HG03520 (cell line): Measurements from ENCODE around the gene COL6A2.
"Not testable (repeated sequence)": the region's sequence is repeated elsewhere in the genome, so short reads cannot be mapped to it uniquely, and the experiment has no call there.

Source experiments
- ATAC-seq: cut with Tn5 transposase; IDR thresholded peaks from one replicate; pipeline ENCODE4 v1.9.1; 2021; ENCODE audit warnings: mild to moderate bottlenecking, moderate library complexity; ENCODE audit not compliant: unreplicated experiment

Gene COL6A2

DNA sequence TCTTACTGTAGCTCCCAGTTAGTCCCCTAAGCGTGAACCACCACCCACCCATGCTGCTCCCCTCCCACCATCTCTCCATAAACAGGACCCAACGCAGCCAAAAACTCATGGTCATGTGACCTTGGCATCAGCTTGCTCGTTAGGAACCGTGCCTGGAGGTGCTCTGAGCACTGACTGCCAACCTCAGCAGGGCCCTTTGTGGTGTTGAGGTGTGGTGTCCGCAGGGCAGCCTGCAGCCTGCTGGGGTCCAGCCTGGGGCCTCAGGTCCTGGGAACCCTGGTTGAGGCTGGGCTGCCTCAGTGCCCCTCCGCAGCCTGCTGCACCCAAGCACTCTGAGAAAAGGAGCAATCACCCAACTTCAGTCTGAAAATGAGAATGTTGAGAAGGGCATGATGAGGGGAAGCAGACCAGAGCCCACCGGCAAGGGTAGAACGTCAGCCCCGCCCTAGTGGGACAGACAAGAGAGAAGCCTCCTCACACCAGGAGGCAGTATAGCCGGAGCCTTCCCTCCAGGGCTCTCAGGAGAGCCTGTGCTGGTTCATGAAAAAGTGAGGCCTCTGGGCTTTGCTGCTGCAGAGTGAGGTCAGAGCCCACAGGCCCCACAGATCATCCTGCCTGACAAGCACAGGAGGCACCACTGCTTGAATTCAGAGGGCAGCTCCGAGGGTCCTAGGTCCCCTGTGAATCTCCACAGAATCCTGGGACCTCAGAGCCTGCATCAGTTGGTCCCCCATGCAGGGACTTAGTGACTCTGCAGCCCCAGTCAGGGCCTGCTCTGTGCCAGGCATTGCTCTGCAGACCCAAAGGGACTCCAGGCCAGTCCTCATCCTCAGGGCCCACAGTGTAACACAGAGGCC is 4.9 kb upstream of the COL6A2 start:
- ATAC-seq = no peak

GRCh38 chr21:46093668-46094400 is 4.1 kb upstream of the COL6A2 start:
- ATAC-seq = no peak

GRCh38 chr21:46094401-46095082 is 3.4 kb upstream of the COL6A2 start:
- ATAC-seq = no peak

- ATAC-seq = no peak
These were observed 2.7 kb upstream of the COL6A2 start for GRCh38 chr21:46095083-46095719.

DNA sequence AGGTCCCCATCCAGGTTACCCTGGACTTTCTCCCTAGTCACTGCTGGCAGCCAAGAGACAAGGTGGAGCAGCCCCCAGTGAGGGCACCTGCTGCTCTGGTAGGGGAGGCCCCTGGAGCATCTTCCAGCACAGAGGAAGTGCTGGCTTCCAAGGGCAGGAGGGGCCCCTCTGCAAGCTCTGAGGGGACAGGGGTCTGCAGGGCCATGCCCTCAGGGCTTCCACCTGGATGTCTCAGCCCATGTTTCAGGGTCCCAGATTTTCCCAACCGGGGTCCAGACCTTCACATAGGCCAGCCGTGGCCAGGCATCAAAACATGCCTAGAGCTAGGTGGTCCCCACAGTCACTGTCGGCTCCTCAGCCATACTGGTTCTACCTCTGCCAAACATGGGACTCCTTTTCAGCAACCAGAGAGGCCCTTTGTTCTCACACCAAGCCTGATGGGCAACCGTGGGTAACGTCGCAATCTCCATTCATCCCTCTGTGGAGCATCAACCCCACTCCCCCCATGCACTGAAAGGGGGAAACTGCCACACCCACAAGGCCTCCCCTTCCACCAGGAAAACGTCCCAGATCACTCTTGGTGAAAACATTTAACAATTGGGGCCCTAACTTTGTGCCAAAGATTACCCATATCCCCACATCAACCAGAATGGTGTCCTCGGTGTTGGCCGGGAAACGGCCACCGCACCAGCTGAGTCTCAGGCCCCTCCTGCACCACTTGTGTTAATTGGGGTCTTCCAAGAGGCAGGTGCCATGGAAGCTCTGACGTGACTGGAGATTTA is 1.9 kb upstream of the COL6A2 start:
- ATAC-seq = no peak

- no peak for ATAC-seq
These were observed 1.1 kb upstream of the COL6A2 start for GRCh38 chr21:46096596-46097335.

DNA sequence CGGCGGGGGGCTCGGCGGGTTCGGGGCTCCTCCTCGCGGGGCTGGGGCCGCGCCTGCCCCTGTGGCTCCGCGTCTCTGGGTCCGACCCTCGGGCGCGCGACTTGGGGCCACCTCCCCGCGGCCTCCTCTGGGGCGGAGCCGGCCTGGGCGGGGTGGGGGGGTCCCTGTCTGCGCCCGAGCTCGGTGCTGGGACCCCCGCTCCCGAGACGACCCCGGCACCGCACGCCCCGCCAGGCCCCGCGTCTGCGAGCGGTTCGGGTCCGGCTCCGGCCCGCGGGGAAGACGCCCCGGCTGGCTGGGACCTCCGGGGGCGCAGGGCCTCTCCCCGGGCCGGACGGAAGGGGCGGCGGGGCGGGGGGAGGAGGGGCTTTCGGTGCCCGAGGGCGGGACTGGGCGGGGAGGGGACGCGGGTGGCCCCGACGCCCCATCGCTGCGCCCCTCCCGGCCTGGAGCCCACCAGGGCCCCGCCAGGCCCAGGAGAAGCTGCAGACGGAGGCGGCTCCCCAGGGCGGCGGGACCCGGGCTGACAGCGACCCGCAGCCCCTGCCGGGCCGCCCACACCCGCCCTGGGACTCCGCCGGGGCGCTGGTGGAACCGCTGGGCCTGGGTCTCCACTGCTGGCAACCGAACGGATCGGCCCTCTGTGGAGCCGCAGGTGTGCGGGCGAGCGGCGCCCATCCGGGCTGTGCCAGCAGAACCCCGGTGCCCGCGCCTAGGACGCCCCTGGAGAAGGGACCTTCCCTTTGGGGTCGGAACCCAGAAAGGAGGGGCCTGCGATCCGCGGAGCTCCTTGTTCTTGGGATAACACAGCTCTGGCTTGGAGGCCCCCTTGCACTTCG is 610 bp downstream of the COL6A2 start:
- ATAC-seq = no peak

DNA sequence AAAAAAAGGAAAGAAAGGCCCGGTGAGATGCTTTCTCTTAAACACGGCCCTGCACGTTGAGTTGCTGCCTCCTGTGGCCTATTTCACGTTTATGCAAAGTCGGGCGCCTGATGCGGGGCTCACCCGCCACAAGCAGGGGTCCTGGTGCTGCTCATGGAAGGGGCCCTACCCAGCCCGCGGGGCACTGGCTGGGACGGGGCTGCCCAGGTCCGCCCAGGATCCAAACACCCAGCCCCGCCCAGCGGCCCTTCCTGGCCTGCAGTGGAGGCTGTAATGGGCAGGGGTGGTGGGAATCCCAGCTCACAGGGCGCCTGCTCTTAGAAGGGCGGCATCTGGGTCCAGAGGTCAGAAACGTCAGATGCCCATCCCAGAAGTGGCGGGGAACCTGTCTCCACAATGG is 1.6 kb downstream of the COL6A2 start:
- ATAC-seq = no peak

GRCh38 chr21:46100020-46100419 is 2.1 kb downstream of the COL6A2 start:
- ATAC-seq = no peak

DNA sequence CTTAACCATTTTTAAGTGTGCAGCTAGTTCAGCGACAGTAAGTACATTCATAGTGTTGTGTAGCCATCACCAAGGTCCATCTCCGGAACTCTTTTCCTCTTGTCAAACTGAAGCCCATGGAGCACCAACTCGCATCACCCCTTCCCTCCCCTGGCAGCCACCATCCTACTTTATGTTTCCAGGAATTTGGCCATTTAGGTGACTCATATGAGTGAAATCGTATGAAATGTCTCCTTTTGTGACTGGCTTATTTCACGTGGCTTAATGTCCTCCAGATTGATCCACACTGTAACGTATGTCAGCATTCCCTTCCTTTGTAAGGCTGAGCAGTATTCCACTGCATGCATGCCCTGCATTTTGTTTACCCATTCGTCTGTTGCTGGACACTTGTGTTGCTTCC is 2.5 kb downstream of the COL6A2 start:
- ATAC-seq = no peak

- ATAC-seq = no peak
These were observed 3.0 kb downstream of the COL6A2 start for GRCh38 chr21:46100906-46101305.

DNA sequence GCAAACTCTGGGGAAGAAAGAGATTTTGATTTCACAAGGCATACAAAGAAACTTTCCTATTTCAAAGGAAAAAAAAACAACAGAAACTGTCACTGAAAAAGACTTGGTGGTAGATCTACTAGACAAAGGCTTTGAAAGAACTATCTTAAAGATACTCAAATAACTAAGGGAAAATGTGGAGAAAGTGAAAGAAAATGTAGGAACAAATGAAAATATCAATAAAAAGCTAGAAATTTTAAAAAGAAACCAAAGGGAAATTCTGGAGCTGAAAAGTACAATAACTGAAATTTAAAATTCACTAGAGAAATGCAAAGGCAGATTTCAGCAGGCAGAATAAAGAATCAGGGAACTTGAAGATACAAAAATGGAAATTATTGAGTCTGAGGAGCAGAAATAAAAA is 6.2 kb downstream of the COL6A2 start:
- ATAC-seq = no peak

DNA sequence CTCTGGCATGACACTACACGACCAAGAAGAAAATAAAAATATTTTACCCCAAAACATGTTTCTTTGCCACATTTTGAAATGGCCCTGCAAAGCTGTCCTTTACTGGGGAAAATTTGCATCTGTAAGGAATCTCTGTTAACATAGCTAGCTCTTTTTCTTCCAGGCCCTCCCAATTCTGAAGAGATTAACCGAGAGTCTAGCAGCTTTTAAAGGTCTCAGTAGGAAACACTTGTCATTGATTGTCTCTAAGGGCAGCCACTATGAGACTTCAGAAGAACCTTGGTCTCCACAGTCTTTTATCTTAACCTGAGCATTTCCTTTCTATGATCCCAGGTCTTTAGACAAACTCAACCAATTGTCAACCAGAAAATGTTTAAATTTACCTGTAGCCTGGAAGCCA is 9.5 kb downstream of the COL6A2 start:
- not testable (repeated sequence) for ATAC-seq

DNA sequence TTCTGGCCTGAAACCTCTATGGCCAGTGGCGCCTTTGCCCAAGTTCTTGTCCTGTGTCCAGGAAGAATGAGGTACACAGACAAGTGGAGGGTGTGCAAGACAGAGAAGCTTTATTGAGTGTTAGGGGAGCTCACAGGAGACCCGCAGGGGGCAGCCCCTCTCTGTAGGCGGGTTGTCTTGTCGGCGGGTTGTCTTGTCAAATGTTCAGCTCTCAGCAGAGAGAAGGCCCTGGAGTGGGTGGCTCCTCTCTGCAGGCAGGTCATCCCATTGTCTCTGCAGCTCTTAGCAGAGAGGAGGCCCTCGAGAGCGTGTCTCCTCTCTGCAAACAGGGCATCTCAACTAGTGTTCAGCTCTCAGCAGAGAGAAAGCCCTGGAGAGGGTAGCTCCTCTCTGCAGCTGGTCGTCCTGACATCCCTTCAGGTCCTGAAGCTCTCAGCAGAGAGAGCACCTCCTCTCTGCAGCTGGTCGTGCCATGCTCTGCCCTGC is 11.0 kb downstream of the COL6A2 start:
- ATAC-seq = no peak

DNA sequence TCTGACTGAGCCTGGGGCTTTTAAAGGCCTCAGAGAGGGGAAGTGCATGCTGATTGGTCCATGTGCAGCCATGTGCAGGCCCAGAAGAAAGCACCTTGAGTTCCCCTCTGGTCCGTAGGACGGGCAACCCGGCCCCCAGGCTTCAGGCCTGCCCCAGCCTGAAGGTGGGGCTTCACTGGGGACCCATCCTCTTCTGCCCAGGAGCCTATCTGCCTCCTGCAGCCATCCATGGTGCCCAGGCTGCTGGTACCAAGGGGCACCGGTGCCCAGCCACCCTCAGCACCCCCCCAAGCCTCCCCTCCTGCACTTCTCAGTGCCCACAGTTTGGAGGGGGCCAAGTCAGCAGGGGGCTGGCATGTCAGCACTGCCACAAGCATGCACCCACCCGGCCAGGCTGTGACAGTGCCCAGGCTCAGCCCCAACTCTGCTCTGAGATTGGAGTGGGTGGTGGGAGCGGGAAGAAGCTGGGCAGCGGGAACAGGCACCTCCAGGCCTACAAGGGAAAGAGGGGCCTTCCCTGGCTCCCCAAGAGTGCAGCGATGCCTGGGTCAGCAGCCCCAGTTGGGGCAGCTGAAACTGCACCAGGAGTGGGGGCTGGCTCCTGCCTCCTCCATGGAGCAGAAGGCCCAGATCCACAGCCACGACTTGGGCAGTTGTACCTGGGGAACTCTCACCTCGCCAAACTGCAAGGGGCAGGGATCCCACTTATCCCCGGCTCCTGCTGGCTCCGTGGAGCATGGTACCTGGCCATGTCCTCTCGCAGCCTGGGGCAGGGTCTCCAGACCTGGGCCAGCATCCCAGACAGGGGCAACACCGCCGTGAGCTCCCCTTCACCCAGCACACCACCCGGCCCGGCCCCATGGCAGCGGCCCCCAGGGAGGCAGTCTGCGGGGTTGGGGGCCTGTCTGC is 11.7 kb downstream of the COL6A2 start:
- ATAC-seq = no peak

DNA sequence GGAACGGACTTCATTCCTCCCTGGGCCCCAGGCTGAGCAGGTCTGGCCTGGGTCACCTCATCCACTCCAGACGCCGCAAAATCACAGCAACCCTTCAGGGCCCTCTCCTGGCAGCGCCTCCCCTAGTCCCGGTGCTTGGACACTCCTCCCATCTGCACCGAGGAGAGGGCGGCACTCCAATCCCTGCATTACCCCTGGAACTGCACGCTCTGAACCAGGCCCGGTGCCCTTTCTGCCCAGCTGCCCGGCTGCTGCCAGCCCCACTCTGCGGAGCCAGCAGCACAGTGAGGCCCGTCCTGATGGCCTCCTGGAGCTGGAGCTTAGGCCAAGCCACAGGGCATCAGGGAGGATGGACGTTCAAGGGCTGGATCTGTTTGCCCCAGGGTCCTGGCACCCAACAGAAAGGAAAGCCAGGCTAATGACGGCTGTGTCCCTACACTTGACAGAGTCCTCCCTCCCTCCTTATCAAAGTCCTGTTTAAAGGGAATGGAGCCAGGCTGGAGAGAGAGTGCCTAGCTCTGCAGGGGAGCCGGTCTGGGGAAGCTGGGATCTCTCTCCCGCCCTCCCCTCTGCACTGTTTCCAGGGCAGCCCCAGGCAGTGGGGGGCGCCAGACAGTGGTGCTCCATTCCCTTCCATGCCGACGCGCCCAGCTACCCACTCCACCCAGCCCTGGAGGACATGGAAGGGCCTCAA is 12.7 kb downstream of the COL6A2 start:
- ATAC-seq = no peak

DNA sequence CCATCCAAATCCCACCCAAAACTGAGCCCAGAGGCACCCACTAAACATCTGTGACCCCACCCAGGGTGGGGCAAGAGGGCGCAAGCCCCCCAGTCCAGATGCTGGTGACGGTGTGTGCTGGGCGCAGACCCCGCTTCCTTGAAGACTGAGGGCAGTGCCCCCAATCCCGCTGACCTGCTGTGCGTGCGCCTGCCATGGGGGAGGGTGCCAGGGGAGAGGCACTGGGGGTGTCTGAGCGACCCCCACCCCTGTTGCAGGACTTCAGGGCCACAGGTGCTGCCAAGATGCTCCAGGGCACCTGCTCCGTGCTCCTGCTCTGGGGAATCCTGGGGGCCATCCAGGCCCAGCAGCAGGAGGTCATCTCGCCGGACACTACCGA is 13.3 kb downstream of the COL6A2 start:
- ATAC-seq = no peak
